ENCODE results near the gene SHC4. TPM values are rescaled to one million over a fixed set of nuclear protein-coding genes. Genes with fewer than 3 reads are reported as not detected.

Gene SHC4
- total and polyA plus RNA-seq, 2 of the 13 experiments (the other 11 are each of a cell fraction or from before 2014, with no cell fraction given), result 0.04 TPM; not detected in 1

- peak overlapping the region; percentile 98 for H3K4me2 ChIP-seq (ENCODE audit: low read depth, low read length)
- ChIA-PET POLR2A (interaction anchor here (0.8 to 2.0 kb wide), 5 partner anchors 11 to 194 kb away, joined by 3 to 10 read pairs (median 4); partner anchors contain the start of genes CEP152, GALK2, SECISBP2L and SHC4), CTCF (ENCODE audit: low intra/inter-chr PET ratio, low total read pairs) (no interaction called here)
- TF ChIP-seq ZFP91 (CRISPR knock-in tag; IDR thresholded peaks at IDR 0.05; ENCODE audit: borderline replicate concordance), result peak; percentile 62; the same call in 1 of the 2 replicates
- peak; percentile 53; the same call in 1 of the 2 replicates for TF ChIP-seq ZNF224 (CRISPR knock-in tag; IDR thresholded peaks at IDR 0.05)
- 0 out of 2 replicates have a peak, but pooled peaks have one; percentile 60 for TF ChIP-seq ZNF678 (CRISPR knock-in tag; IDR thresholded peaks at IDR 0.05)
- peak; percentile 21; the same call in 1 of the 2 replicates for TF ChIP-seq KMT2A (CRISPR knock-in tag; IDR thresholded peaks at IDR 0.05)
- no peak for TF ChIP-seq HDAC6 (IDR thresholded peaks at IDR 0.05; ENCODE audit: low read depth, low read length)
- TF ChIP-seq CBX2 (IDR thresholded peaks at IDR 0.05; ENCODE audit: low read depth, low read length), result no peak
- TF ChIP-seq CBX2 (CRISPR knock-in tag; IDR thresholded peaks at IDR 0.05; ENCODE audit: low read depth), result 0 out of 2 replicates have a peak, but pooled peaks have one; percentile 22
- TF ChIP-seq ZNF839 (CRISPR knock-in tag; IDR thresholded peaks at IDR 0.05; ENCODE audit: borderline replicate concordance), result no peak
- peak; percentile 63 for TF ChIP-seq MAX (IDR thresholded peaks at IDR 0.05)
- 0 out of 2 replicates have a peak, but pooled peaks have one; percentile 8 for TF ChIP-seq SMAD3 (CRISPR knock-in tag; IDR thresholded peaks at IDR 0.05)
- TF ChIP-seq HMGXB4 (CRISPR knock-in tag; IDR thresholded peaks at IDR 0.05; ENCODE audit: borderline replicate concordance in 1 of 2, low read depth in 1 of 2), result peak; percentile 75 to 82; a peak in 2 of 4 replicates
- TF ChIP-seq ZNF687 (CRISPR knock-in tag; IDR thresholded peaks at IDR 0.05), result peak; percentile 74
- TF ChIP-seq ZNF556 (CRISPR knock-in tag; IDR thresholded peaks at IDR 0.05; ENCODE audit: borderline replicate concordance), result 0 out of 2 replicates have a peak, but pooled peaks have one; percentile 57
Measured at GRCh38 chr15:48975472-48976419, 12.0 kb upstream of the SHC4 start.

More at GRCh38 chr15:48975472-48976419, 12.0 kb upstream of the SHC4 start:
- Histone ChIP-seq H3K4me1 (ENCODE audit: insufficient read depth, low read length) (peaks cover 18% of the 10 kb centered on the region), H3K9me3 (ENCODE audit: low read length) (no peaks in the 10 kb centered on the region), H3K27me3 (ENCODE audit: control insufficient read depth in 1 of 2, insufficient read depth in 2 of 2, low read length in 2 of 2) (peaks cover 3 to 6% of the 10 kb centered on the region in 2 experiments; a peak in 3 of 5 replicates), H3K36me3 (replicated peaks in 1 of 2; ENCODE audit: control insufficient read depth in 1 of 2, insufficient read depth in 2 of 2, low read length in 2 of 2) (no peaks in the 10 kb centered on the region), H3K27ac (ENCODE audit: extremely low read length, insufficient read depth, low read length) (peak overlapping the region; percentile 51), H3K79me2 (ENCODE audit: insufficient read depth, low read length) (no peaks in the 10 kb centered on the region), H3K4me3 (replicated peaks in 1 of 3; ENCODE audit: insufficient read depth in 1 of 3, low read depth in 2 of 3, low read length in 3 of 3) (peak overlapping the region; percentile 69 to 80 (median 71)), H4K20me1 (ENCODE audit: insufficient read depth, low read length) (no peaks in the 10 kb centered on the region), H2AFZ (ENCODE audit: low read length) (peak overlapping the region; percentile 97), H3K9ac (ENCODE audit: insufficient read depth, low read depth, low read length) (peak overlapping the region; percentile 73)
- FAIRE-seq (no peak), DNase-seq (ENCODE audit: low spot score) (peak; percentile 65), ATAC-seq (peak; percentile 94)
- intact Hi-C loops (cut with micrococcal nuclease; ENCODE audit: unreplicated experiment), result loop anchor here (2.0 kb wide), 2 partner anchors 113 to 171 kb away; no protein-coding TSS in a partner anchor
- WGBS (ENCODE audit: low lambda C conversion rate), result 5% methylated on average over 16 of the region's 53 CpGs
- in situ Hi-C loops (cut with HindIII; ENCODE audit: extremely low pct_ligation_motif_present, low pct_unique_long_range_greater_than_20kb), result no loop called here
- TSS peak; percentile 80 for BruUV-seq (replicated peaks)
